Measurements from ENCODE around the gene TEAD1. TPM values are rescaled to one million over a fixed set of nuclear protein-coding genes. Genes with fewer than 3 reads are reported as not detected.
"Not testable (repeated sequence)": the region's sequence is repeated elsewhere in the genome, so short reads cannot be mapped to it uniquely, and the experiment has no call there.

TEAD1 gene
- total RNA-seq, 1 experiment from 2014 or later = 102 TPM

DNA sequence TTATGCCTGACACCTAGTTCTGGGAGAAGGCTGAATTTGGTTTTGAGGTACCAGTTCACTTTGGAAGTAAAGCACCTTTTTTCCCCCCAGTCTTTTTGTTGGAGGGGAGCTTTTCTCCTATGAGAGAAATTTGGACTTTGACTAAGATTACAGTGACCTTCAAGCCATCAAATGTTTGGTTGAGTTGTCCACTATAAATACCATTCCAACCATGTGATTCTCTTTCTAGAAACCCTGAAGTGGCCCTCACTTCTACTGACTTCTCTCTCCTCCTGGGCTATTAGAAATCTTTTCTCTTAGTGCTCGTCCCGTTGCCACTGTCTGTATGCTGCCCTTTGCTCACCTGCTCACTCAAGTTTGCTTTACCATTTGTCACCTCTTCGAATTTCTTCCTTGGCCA, 82.6 kb downstream of the TEAD1 start:
- H3K4me3 ChIP-seq (ENCODE audit: low read depth in 2 of 2, low read length in 2 of 2) = no peak overlapping the region
- no peak overlapping the region for H3K27ac ChIP-seq (ENCODE audit: low read length)
- H3K36me3 ChIP-seq (ENCODE audit: control insufficient read depth, insufficient read depth, low read length) = no peaks in the 10 kb centered on the region
- H3K27me3 ChIP-seq (ENCODE audit: control insufficient read depth, insufficient read depth, low read length) = no peaks in the 10 kb centered on the region
- no TSS peak for BruUV-seq (replicated peaks)
- ATAC-seq (no peak), DNase-seq (ENCODE audit: low read depth, low spot score) (no peak)
- intact Hi-C loops (cut with micrococcal nuclease; ENCODE audit: unreplicated experiment) = no loop called here
- peaks cover 19% of the 10 kb centered on the region for H3K4me1 ChIP-seq (ENCODE audit: control insufficient read depth, insufficient read depth, low read length)
- CTCF ChIA-PET = no interaction called here
- POLR2A ChIA-PET = no interaction called here
- TF ChIP-seq POLR2AphosphoS5 (IDR thresholded peaks at IDR 0.05; ENCODE audit: low read depth, low read length) (no peak), TCF7L2 (IDR thresholded peaks at IDR 0.05; ENCODE audit: low read depth, low read length) (no peak), SIN3A (IDR thresholded peaks at IDR 0.05; ENCODE audit: borderline replicate concordance, insufficient read depth, low read depth, low read length) (no peak)
- TF ChIP-seq, protein P1, sequence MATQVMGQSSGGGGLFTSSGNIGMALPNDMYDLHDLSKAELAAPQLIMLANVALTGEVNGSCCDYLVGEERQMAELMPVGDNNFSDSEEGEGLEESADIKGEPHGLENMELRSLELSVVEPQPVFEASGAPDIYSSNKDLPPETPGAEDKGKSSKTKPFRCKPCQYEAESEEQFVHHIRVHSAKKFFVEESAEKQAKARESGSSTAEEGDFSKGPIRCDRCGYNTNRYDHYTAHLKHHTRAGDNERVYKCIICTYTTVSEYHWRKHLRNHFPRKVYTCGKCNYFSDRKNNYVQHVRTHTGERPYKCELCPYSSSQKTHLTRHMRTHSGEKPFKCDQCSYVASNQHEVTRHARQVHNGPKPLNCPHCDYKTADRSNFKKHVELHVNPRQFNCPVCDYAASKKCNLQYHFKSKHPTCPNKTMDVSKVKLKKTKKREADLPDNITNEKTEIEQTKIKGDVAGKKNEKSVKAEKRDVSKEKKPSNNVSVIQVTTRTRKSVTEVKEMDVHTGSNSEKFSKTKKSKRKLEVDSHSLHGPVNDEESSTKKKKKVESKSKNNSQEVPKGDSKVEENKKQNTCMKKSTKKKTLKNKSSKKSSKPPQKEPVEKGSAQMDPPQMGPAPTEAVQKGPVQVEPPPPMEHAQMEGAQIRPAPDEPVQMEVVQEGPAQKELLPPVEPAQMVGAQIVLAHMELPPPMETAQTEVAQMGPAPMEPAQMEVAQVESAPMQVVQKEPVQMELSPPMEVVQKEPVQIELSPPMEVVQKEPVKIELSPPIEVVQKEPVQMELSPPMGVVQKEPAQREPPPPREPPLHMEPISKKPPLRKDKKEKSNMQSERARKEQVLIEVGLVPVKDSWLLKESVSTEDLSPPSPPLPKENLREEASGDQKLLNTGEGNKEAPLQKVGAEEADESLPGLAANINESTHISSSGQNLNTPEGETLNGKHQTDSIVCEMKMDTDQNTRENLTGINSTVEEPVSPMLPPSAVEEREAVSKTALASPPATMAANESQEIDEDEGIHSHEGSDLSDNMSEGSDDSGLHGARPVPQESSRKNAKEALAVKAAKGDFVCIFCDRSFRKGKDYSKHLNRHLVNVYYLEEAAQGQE (IDR thresholded peaks at IDR 0.05; ENCODE audit: insufficient read depth in 1 of 2, low read depth in 2 of 2, low read length in 1 of 2) = no peak
- TF ChIP-seq, protein P2, sequence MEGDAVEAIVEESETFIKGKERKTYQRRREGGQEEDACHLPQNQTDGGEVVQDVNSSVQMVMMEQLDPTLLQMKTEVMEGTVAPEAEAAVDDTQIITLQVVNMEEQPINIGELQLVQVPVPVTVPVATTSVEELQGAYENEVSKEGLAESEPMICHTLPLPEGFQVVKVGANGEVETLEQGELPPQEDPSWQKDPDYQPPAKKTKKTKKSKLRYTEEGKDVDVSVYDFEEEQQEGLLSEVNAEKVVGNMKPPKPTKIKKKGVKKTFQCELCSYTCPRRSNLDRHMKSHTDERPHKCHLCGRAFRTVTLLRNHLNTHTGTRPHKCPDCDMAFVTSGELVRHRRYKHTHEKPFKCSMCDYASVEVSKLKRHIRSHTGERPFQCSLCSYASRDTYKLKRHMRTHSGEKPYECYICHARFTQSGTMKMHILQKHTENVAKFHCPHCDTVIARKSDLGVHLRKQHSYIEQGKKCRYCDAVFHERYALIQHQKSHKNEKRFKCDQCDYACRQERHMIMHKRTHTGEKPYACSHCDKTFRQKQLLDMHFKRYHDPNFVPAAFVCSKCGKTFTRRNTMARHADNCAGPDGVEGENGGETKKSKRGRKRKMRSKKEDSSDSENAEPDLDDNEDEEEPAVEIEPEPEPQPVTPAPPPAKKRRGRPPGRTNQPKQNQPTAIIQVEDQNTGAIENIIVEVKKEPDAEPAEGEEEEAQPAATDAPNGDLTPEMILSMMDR (IDR thresholded peaks at IDR 0.05) = no peak
- in situ Hi-C loops (cut with HindIII; ENCODE audit: low pct_unique_long_range_greater_than_20kb, low sequenced_read_pairs) = no loop called here
- H3K9me3 ChIP-seq (ENCODE audit: control insufficient read depth, insufficient read depth, low read depth, low read length) = no peaks in the 10 kb centered on the region

DNA sequence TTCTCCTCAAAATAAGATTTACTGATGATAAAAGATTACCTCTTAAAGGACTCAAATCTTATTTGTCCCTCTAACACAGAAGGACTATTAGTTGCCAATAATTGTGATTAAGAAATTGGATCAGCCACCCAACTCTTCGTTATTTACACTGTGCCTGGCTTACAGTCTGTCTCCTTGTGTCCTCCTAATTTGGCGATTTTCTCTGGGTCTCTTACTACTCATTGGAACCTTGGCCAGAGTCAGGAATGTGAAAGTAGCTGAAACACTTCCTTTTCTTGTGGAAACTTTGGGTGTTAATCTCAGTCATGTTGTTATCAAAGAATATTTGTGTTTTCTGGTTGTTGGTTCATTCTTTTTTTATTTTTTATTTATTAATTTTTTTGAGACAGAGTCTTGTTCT, 83.2 kb downstream of the TEAD1 start:
- in situ Hi-C loops (cut with HindIII; ENCODE audit: low pct_unique_long_range_greater_than_20kb, low sequenced_read_pairs) (no loop called here), intact Hi-C loops (cut with micrococcal nuclease; ENCODE audit: unreplicated experiment) (no loop called here)
- Histone ChIP-seq H3K27ac (ENCODE audit: low read length) (no peak overlapping the region), H3K4me3 (ENCODE audit: low read depth in 2 of 2, low read length in 2 of 2) (no peak overlapping the region), H3K36me3 (ENCODE audit: control insufficient read depth, insufficient read depth, low read length) (no peaks in the 10 kb centered on the region), H3K9me3 (ENCODE audit: control insufficient read depth, insufficient read depth, low read depth, low read length) (no peaks in the 10 kb centered on the region), H3K4me1 (ENCODE audit: control insufficient read depth, insufficient read depth, low read length) (peaks cover 23% of the 10 kb centered on the region), H3K27me3 (ENCODE audit: control insufficient read depth, insufficient read depth, low read length) (no peaks in the 10 kb centered on the region)
- TF ChIP-seq, protein P2 (IDR thresholded peaks at IDR 0.05) = no peak
- TF ChIP-seq TCF7L2 (IDR thresholded peaks at IDR 0.05; ENCODE audit: low read depth, low read length) = no peak
- no peak for TF ChIP-seq SIN3A (IDR thresholded peaks at IDR 0.05; ENCODE audit: borderline replicate concordance, insufficient read depth, low read depth, low read length)
- TF ChIP-seq, protein P1 (IDR thresholded peaks at IDR 0.05; ENCODE audit: insufficient read depth in 1 of 2, low read depth in 2 of 2, low read length in 1 of 2) = no peak
- TF ChIP-seq POLR2AphosphoS5 (IDR thresholded peaks at IDR 0.05; ENCODE audit: low read depth, low read length) = no peak
- DNase-seq (ENCODE audit: low read depth, low spot score) (no peak), ATAC-seq (no peak)
- ChIA-PET CTCF (no interaction called here), POLR2A (no interaction called here)
- BruUV-seq (replicated peaks) = no TSS peak

DNA sequence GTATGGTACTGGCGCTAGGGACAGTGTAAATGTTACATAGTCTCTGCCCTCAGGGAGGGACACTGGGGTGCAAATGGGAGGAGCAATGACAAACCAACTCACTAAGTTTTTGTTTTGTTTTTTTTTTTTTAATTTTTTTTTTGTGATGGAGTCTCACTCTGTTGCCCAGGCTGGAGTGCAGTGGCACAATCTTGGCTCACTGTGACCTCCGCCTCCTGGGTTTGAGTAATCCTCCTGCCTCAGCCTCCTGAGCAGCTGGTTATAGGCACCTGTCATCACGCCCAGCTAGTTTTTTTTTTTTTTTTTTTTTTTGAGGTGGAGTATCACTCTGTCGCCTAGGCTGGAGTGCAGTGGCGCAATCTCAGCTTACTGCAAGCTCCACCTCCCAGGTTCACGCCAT, 83.9 kb downstream of the TEAD1 start:
- in situ Hi-C loops (cut with HindIII; ENCODE audit: low pct_unique_long_range_greater_than_20kb, low sequenced_read_pairs); H3K9me3 ChIP-seq (ENCODE audit: control insufficient read depth, insufficient read depth, low read depth, low read length); H3K27ac ChIP-seq (ENCODE audit: low read length); BruUV-seq (replicated peaks); H3K27me3 ChIP-seq (ENCODE audit: control insufficient read depth, insufficient read depth, low read length); intact Hi-C loops (cut with micrococcal nuclease; ENCODE audit: unreplicated experiment); H3K36me3 ChIP-seq (ENCODE audit: control insufficient read depth, insufficient read depth, low read length); DNase-seq (ENCODE audit: low read depth, low spot score); ATAC-seq; H3K4me3 ChIP-seq (ENCODE audit: low read depth in 2 of 2, low read length in 2 of 2); POLR2A ChIA-PET: not testable (repeated sequence)
- CTCF ChIA-PET = interaction anchor here (0.7 kb wide), 1 partner anchor 155 kb away, joined by 3 read pairs; no protein-coding TSS in a partner anchor
- peaks cover 28% of the 10 kb centered on the region for H3K4me1 ChIP-seq (ENCODE audit: control insufficient read depth, insufficient read depth, low read length)
